Fibroblast of skin of left biceps (primary cell): ENCODE data around the gene MMP11.

Source experiments
- DNase-seq, 2 experiments: peaks; one replicate each; pipeline ENCODE4 v3.0.0-alpha.2; 2013; ENCODE audit warnings: low read depth in 2 of 2

Gene MMP11

GRCh38 chr22:23781065-23781464, 8.4 kb downstream of the MMP11 start:
- DNase-seq, result no peak

- DNase-seq, result no peak
Measured at GRCh38 chr22:23781511-23782183, 9.0 kb downstream of the MMP11 start.

GRCh38 chr22:23782252-23782651, 9.6 kb downstream of the MMP11 start:
- no peak for DNase-seq

- no peak for DNase-seq
Measured at GRCh38 chr22:23782703-23783102, 10.1 kb downstream of the MMP11 start.

GRCh38 chr22:23783265-23784150, 10.9 kb downstream of the MMP11 start:
- DNase-seq, result no peak

- no peak for DNase-seq
Measured at GRCh38 chr22:23784215-23784732, 11.6 kb downstream of the MMP11 start.

GRCh38 chr22:23786261-23786710, 13.6 kb downstream of the MMP11 start:
- DNase-seq, result no peak

- DNase-seq, result peak; percentile 67 to 69
Measured at GRCh38 chr22:23786752-23787599, 14.3 kb downstream of the MMP11 start, which contains the start of gene SMARCB1. Gene SMARCB1, plus strand, starts transcription at chr22:23786966. Its CDS starts 204 bp downstream, at chr22:23787170.

- no peak for DNase-seq
Measured at GRCh38 chr22:23787600-23787896, 14.9 kb downstream of the MMP11 start.

GRCh38 chr22:23787910-23788309, 15.3 kb downstream of the MMP11 start:
- DNase-seq, result no peak

- no peak for DNase-seq
Measured at GRCh38 chr22:23789121-23789520, 16.5 kb downstream of the MMP11 start.

- no peak for DNase-seq
Measured at GRCh38 chr22:23789638-23790037, 17.0 kb downstream of the MMP11 start.

- DNase-seq, result peak; percentile 60 to 71
Measured at GRCh38 chr22:23790819-23791737, 18.4 kb downstream of the MMP11 start.

- no peak for DNase-seq
Measured at GRCh38 chr22:23791738-23792645, 19.3 kb downstream of the MMP11 start.

GRCh38 chr22:23793326-23793725, 20.7 kb downstream of the MMP11 start:
- DNase-seq, result no peak

GRCh38 chr22:23796461-23796860, 23.8 kb downstream of the MMP11 start:
- peak; percentile 57 to 63 for DNase-seq

- DNase-seq, result no peak
Measured at GRCh38 chr22:23800297-23801237, 27.9 kb downstream of the MMP11 start.

GRCh38 chr22:23801238-23801821, 28.7 kb downstream of the MMP11 start:
- no peak for DNase-seq
